Tongue (tissue), 2 donors: ENCODE data around the gene INPP5F. TPM values are rescaled to one million over a fixed set of nuclear protein-coding genes. Genes with fewer than 3 reads are reported as not detected.

Experiments
- DNase-seq: peaks from one replicate; pipeline ENCODE4 v3.0.0-alpha.2; 2015
- total RNA-seq: library from RNA; depleted of rRNA; stranded (reverse); fragments of >200 nt; gene quantifications from one replicate; pipeline ENCODE4 v1.2.3, GENCODE V29; 2014

Gene INPP5F, protein sequence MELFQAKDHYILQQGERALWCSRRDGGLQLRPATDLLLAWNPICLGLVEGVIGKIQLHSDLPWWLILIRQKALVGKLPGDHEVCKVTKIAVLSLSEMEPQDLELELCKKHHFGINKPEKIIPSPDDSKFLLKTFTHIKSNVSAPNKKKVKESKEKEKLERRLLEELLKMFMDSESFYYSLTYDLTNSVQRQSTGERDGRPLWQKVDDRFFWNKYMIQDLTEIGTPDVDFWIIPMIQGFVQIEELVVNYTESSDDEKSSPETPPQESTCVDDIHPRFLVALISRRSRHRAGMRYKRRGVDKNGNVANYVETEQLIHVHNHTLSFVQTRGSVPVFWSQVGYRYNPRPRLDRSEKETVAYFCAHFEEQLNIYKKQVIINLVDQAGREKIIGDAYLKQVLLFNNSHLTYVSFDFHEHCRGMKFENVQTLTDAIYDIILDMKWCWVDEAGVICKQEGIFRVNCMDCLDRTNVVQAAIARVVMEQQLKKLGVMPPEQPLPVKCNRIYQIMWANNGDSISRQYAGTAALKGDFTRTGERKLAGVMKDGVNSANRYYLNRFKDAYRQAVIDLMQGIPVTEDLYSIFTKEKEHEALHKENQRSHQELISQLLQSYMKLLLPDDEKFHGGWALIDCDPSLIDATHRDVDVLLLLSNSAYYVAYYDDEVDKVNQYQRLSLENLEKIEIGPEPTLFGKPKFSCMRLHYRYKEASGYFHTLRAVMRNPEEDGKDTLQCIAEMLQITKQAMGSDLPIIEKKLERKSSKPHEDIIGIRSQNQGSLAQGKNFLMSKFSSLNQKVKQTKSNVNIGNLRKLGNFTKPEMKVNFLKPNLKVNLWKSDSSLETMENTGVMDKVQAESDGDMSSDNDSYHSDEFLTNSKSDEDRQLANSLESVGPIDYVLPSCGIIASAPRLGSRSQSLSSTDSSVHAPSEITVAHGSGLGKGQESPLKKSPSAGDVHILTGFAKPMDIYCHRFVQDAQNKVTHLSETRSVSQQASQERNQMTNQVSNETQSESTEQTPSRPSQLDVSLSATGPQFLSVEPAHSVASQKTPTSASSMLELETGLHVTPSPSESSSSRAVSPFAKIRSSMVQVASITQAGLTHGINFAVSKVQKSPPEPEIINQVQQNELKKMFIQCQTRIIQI
- 24.6 TPM for total RNA-seq

- DNase-seq: peak; percentile 99
Measured at GRCh38 chr10:119725828-119726675, at the start of gene INPP5F. INPP5F (plus strand) TSS chr10:119726050; CDS start chr10:119726263, 213 bp downstream.

GRCh38 chr10:119677126-119677525, 48.7 kb upstream of the INPP5F start:
- no peak for DNase-seq

GRCh38 chr10:119677904-119678755, 47.7 kb upstream of the INPP5F start:
- no peak for DNase-seq

DNA sequence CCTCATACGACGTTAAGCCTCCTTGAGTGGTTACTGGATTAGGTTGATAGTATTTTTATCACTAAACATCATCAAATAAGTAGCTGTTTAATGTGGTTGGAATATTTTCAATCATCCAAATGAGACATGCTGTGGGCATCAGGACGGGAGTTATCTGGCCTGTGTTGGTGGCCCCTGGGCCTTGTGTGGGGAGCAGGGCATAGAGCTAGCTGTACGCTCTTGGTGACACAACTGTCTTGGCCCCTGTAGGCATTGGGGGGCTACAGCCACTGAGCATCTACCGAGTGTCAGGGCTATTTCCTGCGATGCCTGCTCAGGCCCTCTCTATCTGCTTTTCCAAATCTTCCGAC, 46.4 kb upstream of the INPP5F start:
- DNase-seq: no peak

DNA sequence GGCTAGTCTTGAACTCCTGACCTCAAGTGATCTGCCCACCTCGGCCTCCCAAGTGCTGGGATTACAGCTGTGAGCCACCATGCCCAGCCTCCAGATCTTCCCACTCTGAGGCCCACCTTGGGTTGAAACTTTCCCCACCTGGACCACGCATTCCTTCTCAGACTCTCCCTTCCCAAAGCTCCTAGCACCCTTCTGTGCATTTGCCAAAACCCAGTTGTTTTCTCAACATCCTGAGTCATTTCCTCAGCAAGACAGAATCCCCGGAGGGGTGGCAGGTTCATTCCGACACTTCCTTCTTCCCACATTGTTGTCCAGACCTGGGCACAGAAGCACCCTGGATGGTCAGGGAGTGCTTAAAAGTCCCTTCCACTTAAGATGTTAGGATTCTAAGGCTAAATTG, 45.8 kb upstream of the INPP5F start:
- no peak for DNase-seq

- peak; percentile 73 for DNase-seq
Measured at GRCh38 chr10:119680650-119681081, 45.2 kb upstream of the INPP5F start.

GRCh38 chr10:119686465-119687191, 39.2 kb upstream of the INPP5F start:
- peak; percentile 89 for DNase-seq

DNA sequence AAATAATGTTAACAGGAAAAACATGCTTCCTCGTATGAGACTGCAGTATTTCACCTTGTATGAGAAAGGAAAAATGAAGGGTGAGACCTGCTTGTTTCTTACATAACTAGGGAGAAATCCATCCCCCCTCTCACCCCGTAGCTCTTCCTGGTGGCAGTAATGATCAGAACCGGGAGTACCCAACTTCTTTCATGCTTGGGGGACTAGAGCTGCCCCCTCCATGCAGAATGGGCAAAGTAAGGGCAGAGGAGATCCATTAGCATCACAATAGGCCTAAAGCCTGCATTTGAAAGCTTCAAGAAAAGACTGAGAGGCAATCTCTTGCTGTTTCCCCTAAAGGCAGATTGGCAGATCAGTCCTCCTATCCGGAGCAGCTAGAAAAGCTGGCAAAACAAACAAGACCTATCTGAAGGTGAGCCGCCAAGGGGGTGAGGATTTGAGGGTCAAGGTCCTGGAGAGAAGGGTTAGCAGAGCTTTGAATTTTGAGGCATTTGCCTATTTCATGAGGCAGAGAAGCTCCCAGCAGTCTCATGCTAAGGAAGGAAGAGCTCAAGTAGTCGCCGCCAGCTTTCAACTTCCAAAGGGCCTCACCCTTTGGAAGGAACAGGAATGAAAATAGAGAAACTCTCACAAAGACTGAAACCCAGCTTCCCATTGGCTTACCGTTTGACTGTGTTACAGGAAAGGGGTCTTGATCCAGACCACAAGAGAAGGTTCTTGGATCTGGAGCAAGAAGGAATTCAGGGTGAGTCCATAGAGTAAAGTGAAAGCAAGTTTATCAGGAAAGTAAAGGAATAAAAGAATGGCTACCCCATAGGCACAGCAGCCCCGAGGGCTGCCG, 38.4 kb upstream of the INPP5F start:
- DNase-seq: no peak

DNA sequence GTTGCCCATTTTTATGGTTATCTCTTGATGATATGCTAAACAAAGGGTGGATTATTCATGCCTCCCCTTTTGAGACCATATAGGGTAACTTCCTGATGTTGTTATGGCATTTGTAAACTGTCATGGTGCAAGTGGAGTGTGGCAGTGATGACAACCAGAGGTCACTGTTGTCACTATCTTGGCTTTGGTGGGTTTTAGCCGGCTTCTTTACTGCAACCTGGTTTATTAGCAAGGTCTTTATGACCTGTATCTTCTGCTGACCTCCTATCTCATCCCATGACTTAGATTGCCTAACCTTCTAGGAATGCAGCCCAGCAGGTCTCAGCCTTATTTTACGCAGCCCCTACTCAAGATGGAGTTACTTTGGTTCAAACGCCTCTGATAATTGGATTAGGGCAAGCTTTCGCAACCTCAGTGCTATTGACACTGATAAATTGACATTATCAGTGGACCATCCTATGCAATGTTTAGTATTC, 37.8 kb upstream of the INPP5F start:
- DNase-seq: no peak

DNA sequence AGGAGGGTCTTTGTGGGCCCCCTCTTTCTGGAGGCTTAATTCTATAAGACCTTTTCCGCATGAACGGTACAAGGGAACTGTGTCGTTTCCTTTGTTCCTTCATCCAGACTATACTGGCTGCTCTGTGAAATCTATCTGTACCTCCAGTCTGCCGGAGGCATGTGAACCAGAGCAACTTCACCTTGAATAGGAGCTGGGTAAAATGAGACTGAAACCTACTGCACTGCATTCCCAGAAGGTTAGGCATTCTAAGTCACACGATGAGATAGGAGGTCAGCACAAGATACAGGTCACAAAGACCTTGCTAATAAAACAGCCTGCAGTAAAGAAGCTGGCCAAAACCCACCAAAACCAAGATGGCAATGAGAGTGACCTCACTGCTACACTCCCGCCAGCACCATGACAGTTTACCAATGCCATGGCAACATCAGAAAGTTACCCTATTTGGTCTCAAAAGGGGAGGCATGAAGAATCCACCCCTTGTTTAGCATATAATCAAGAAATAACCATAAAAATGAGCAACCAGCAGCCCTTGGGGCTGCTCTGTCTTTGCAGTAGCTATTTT, 36.8 kb upstream of the INPP5F start:
- no peak for DNase-seq

DNA sequence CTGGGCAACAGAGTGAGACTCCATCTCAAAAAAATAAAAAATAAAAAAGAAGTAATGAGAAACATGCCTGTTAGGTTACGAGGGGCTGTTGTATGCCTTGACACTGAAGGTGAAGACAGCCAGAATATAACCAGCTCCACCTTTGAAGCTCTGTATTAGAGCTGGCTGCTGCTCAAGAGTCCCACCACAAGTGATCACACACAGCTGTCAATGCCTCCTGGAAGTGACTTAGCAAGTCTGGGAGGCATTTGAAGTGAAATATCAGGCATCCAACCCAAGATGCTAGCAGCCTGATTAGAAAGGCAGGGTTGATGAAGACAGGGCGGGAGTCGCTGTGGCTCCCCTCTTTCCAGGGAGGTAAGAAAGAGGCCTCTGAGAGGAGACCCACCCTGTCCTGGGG, 34.1 kb upstream of the INPP5F start:
- no peak for DNase-seq

DNA sequence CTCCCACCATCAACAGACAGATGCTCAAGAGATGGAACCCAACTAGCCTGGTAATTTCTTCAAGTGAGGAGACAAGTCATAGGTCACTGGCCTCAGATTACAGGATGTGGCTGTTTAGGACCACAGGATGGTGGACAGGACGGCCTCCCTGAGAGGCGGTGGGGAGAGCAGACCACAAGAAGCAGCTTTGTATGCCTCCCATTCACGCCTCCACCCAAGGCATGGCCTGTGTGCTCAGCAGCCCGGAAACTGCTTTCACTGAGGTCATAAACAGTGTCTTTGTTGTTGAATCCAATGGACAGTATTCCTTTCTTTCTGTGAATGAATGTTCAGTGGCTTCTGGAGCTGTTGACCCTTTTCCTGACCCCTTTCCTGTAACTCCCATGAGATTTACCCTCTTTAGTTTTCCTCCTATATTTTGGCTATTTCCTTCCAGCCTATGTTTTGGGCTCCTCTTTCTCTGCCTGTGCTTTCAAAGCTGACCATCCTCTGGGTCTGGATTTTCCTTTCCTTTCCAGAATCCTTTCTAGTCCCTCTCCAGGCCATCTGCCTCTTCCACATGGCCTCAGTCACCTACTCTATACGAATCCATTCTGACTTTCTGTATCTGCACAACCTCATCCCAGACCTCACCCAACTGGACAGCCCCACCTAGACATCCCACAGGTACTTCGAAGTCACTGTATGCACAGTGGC, 32.4 kb upstream of the INPP5F start:
- no peak for DNase-seq

- DNase-seq: no peak
Measured at GRCh38 chr10:119694608-119695007, 31.2 kb upstream of the INPP5F start.

DNA sequence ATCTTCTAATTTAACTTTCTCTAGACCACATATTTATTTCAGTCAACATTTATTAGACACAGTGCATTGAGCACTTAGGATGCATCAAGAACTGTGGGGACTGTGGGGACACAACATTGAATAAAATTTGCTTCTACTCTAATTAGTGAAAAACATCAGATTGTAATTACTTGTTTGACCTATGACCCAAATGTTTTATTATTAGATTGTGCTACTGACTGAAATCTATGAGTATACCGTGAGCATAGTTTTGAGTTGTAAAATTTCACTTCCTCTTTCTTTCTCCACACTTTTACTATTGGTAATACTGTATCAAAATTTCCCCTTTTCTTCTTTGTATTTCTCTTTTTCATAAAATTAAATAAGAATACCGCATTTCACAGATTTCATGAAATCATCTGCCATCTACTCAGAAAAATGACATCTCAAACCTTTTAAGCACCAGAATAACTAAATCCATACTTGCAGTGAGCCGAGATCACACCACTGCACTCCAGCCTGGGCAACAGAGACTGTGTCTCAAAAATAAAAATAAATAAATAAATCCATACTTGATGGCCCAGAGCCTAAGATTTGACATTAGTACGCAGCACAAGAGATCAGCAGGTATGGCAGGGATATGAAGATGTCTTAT, 25.4 kb upstream of the INPP5F start:
- no peak for DNase-seq

GRCh38 chr10:119701861-119702260, 24.0 kb upstream of the INPP5F start:
- no peak for DNase-seq

DNA sequence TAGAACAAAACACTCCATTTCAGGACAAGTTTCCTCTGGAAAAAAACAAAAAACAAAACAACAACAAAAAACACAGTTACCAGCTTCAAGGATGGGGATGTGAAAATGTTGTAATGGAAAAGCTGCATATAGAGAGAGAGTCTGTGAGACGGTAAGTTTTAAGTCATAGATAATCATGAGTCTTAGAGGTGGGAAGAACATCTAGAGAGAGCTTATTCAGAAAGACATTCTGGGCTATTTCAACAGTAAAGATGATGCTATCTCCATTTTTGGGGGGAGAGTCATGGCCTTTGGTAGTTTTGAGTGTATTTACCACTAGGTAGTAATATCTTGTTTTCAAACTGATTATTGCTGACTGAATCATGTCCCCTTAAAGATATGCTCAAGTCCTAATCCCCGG, 23.3 kb upstream of the INPP5F start:
- no peak for DNase-seq

DNA sequence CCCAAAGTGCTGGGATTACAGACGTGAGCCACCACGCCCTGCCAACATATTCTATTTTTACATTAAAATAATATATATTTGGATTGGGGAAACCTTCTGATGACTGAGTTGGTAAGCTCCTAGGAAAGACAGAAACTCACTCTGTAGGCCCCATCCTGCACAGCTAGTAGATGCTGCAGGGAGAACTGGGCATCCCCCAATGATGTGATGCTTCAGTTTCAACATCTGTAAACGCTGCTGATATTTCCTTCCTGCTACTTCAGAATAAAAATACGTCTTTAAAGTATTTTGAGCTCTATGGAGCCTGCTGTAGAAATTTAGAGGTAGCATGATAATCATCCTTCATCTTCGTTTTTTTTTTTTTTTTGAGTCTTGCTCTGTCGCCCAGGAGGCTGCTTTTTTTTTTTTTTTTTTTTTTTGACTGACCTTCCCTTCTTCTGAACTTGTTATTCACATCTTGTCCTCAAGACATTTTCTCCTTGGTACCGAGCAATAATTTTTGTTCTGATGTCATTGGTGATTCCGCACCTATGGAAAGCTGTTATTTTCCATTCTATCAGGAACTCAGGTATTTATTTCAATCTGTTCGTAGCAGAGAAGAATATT, 21.8 kb upstream of the INPP5F start:
- no peak for DNase-seq
